Stimulated activated naive CD4-positive, alpha-beta T cell (primary cell): Measurements from ENCODE around the gene ATAD1.
A peak's percentile ranks its signal among the peaks of the same experiment; 100 is the strongest.
"Not testable (repeated sequence)": the region's sequence is repeated elsewhere in the genome, so short reads cannot be mapped to it uniquely, and the experiment has no call there.

Experiments used
- DNase-seq, 6 experiments: peaks; one replicate each; lab custom pipeline; 2025; lab: John Stamatoyannopoulos, UW

ATAD1 gene

GRCh38 chr10:87803328-87803727 is 14.7 kb downstream of the ATAD1 start:
- no peak for DNase-seq

GRCh38 chr10:87801813-87802435 is 16.1 kb downstream of the ATAD1 start:
- not testable (repeated sequence) for DNase-seq

GRCh38 chr10:87799860-87800259 is 18.2 kb downstream of the ATAD1 start:
- DNase-seq: no peak

GRCh38 chr10:87798082-87798481 is 19.9 kb downstream of the ATAD1 start:
- DNase-seq: no peak

- no peak for DNase-seq
Observed at GRCh38 chr10:87794285-87794684, 23.7 kb downstream of the ATAD1 start.

- no peak for DNase-seq
Observed at GRCh38 chr10:87790185-87790584, 27.8 kb downstream of the ATAD1 start.

- no peak for DNase-seq
Observed at GRCh38 chr10:87786421-87786820, 31.6 kb downstream of the ATAD1 start.

GRCh38 chr10:87782721-87783120 is 35.3 kb downstream of the ATAD1 start:
- no peak for DNase-seq

- no peak for DNase-seq
Observed at GRCh38 chr10:87781545-87781944, 36.5 kb downstream of the ATAD1 start.

- DNase-seq: no peak
Observed at GRCh38 chr10:87776328-87776727, 41.7 kb downstream of the ATAD1 start.

GRCh38 chr10:87775766-87776165 is 42.3 kb downstream of the ATAD1 start:
- no peak for DNase-seq

GRCh38 chr10:87771871-87772500 is 46.0 kb downstream of the ATAD1 start:
- peak in 1 of 6 experiments; percentile 8 for DNase-seq

- no peak for DNase-seq
Observed at GRCh38 chr10:87767253-87767652, 50.8 kb downstream of the ATAD1 start.

GRCh38 chr10:87765666-87766376 is 52.2 kb downstream of the ATAD1 start:
- DNase-seq: no peak

GRCh38 chr10:87764072-87764934 is 53.7 kb downstream of the ATAD1 start:
- no peak for DNase-seq

GRCh38 chr10:87763086-87763861 is 54.8 kb downstream of the ATAD1 start:
- DNase-seq: no peak

- no peak for DNase-seq
Observed at GRCh38 chr10:87761892-87762291, 56.1 kb downstream of the ATAD1 start.

GRCh38 chr10:87761153-87761552 is 56.9 kb downstream of the ATAD1 start:
- no peak for DNase-seq

- no peak for DNase-seq
Observed at GRCh38 chr10:87760195-87760905, 57.7 kb downstream of the ATAD1 start.

GRCh38 chr10:87759551-87759950 is 58.5 kb downstream of the ATAD1 start:
- no peak for DNase-seq

- DNase-seq: no peak
Observed at GRCh38 chr10:87757685-87758084, 60.3 kb downstream of the ATAD1 start.
